LNCAP (cell line): Measurements from ENCODE around the gene CCDC88B.

Experiments used
- TF ChIP-seq, protein P1 (sequence below): fragments of 450-650 bp; IDR thresholded peaks from 2 replicates; pipeline ENCODE4 v1.5.1; 2017; ENCODE audit warnings: mild to moderate bottlenecking

Gene CCDC88B

DNA sequence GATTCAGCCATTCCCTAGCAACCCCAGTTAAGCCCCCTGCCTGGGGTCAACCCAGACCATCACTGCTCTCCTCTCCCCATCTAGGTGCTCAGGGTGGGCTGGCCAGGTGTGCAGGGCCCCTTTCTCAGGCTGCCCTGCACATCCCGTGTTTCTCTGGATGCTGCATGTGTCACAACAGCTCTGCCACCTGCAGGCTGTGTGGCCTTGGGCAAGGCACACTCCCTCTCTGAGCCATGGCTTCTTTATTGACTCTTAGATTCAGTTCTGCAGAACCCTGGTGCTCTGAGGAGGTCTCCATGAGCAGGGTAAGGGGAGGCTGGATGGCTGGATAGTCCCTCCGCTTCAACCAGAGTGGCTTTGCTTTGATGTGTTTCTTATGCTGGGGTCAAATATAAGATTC is 43.6 kb downstream of the CCDC88B start:
- TF ChIP-seq, protein P1, sequence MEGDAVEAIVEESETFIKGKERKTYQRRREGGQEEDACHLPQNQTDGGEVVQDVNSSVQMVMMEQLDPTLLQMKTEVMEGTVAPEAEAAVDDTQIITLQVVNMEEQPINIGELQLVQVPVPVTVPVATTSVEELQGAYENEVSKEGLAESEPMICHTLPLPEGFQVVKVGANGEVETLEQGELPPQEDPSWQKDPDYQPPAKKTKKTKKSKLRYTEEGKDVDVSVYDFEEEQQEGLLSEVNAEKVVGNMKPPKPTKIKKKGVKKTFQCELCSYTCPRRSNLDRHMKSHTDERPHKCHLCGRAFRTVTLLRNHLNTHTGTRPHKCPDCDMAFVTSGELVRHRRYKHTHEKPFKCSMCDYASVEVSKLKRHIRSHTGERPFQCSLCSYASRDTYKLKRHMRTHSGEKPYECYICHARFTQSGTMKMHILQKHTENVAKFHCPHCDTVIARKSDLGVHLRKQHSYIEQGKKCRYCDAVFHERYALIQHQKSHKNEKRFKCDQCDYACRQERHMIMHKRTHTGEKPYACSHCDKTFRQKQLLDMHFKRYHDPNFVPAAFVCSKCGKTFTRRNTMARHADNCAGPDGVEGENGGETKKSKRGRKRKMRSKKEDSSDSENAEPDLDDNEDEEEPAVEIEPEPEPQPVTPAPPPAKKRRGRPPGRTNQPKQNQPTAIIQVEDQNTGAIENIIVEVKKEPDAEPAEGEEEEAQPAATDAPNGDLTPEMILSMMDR = no peak

DNA sequence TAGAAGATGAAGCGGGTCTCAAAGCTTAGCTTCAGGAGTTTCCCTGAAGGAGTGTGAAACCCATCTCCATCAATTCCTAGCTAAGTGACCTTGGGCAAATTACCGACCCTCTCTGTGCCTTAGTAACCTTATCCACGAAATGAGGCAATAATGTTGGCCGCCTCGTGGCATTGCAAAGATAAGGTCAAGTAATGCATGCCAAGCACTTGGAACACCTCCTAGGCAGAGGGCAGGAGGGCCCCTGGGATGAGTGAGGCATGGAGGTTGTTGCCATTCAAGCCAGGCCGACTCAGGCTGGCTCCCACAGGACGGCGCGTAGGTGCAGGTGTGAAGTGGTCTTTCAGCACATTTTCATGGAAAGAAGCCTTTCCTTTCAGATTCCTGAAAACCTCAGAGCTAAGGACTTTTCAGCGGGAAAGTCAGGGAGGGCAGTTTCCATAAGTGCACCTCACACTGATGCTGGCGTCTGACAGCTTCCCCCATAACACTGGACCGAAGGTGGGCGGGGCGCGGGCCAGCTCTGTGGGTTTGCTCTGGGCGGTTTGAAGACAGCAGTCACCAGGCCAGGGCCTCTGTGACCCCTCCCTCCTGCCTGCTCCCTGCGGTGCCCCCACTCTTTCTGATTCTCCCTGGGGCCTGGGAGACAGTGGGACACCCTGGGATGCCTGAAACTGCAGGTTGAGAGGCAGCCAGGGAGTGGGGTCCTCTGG is 44.2 kb downstream of the CCDC88B start:
- TF ChIP-seq, protein P1 = no peak

DNA sequence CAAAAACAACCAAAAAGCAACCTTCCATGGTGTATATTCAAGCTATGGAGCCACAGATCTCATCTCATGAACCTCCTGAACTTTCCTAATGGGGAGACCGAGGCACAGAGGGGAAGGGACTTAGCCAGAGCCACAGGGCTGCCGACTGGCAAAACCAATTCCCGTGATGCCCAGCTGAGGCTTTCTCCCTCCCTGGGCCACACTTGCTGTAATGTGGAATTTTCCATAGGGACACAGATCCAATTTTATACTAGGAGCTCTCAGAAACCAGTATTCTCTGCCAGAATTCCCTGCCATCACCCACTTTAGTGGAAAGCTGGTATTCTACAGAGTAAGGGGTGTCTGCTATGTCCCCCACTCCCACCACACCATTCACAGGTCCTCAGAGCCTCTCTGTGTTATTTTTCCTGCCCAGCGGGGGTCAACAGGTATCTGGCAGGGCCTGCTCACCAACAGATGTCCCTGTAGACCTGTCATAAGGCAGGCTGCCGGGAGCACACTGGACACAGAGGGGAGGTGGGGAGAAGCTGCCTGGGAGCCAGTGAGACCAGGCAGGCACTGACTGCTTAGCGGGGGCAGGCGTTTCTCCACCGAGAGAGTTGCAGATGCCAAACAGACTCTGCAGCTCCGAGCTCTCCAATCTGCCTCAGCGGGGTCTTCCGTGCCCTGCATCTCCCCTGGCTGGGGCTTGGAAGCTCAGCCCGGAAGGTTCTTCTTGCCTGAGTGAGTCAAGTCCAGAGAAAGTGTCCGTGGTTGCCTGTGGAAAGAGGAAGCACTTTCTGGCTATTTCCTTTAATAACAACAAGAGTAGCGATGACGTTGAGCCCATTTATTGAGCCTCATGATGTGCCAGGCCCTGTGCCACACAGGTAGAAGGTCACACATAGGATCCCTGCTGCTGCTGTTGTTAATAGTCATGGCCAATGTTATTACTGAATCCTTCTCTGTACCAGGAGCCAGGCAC is 45.3 kb downstream of the CCDC88B start:
- TF ChIP-seq, protein P1 = no peak

DNA sequence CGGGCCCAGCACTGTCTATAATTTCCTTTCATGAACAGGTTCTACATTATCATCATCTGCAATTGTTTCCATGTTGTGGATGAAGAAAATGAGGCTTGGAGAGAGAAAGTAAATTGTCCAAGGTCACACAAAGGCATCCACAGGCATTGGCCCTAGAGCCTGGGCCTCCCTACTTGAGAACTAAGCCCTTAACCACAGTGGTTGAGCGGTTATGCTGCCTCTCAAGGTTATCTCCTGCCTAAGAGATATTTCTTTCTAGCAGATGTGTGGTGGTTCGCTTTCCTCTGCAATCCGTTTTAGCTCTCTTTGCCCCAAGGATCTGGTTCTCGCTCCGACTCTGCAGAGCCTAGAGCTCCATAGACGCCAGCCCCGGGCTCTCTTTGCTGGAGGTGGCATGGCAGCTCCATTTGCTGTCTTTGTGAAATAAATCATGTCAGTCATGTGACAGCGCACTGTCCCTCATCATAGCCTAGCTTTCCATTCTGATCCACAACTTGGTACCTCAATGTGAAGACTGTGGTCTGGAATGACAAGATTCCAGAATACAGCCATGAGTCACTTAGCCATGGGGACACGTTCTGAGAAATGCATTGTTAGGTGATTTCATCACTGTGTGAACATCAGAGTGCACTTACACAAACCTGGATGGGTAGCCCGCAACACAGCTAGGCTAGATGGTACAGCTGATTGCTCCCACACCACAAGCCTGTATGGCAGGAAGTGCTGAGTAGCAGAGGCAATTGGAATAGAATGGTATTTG is 46.1 kb downstream of the CCDC88B start:
- TF ChIP-seq, protein P1 = no peak

DNA sequence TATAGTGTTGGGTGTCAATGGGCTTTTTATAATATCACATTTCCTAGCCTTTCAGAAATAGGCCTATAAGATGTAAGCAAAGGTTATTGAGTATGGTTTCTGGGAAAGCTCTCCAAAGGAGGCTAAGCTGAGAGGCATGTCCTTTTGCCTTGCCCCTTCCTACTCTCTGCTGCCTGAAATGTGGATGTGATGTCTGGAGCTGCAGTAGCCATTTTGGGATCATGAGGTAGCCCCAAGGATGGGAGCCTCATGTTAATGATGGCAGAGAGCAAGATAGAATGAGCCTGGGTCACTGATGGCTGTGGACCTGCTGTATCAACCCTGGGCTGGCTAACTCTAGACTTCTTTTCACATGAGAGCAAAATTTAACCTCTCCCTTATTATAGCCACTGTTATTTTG is 47.9 kb downstream of the CCDC88B start:
- TF ChIP-seq, protein P1 = no peak

DNA sequence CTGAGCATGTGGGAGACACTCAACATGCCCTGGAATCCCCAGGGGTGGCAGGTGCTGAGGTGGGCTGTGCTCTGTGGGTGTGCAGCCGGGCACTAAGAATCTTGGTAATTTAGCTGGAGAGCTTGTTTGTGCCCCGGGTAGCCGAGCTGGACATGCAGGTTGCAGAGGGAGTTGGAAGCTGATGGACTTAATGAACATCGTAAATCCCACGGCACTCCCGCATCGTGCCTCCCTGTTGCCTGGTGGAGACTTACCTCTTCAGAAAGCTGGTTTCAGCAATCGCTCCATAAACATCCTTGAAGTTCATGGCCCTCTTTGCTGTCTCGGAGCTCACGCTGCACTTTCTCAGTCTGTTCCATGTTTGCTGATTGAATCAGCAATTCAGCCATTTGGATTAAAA is 48.9 kb downstream of the CCDC88B start:
- TF ChIP-seq, protein P1 = no peak

DNA sequence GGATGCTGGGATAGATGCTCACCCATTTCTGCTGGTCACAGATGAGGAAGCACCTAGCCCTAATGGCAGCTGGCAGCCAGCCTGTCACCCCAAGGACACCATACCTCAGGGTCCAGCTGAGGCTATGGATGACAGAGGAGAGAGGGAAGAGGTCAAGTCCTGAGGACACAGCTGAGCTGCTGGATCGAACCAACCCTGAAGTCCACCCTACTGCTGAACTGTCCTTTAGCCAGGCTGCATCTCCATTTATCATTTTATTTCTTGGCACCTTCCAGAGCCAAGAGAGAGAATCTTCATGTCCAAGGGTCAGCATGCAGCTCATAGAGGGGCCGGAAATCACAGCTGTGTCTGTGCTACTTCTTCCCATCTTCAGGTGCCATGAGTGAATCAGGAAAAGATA is 49.8 kb downstream of the CCDC88B start:
- TF ChIP-seq, protein P1 = no peak
